Activated CD4-positive, alpha-beta T cell treated with anti-CD3 and anti-CD28 coated beads, Interleukin-2, amount 50 U/mL, for 48 hours (primary cell): ENCODE data around the gene PRKCQ.
A peak's percentile ranks its signal among the peaks of the same experiment; 100 is the strongest.

Experiments used
- DNase-seq, 2 experiments: peaks; one replicate each; pipeline ENCODE4 v3.0.0-alpha.2; 2020

The PRKCQ gene

GRCh38 chr10:6579904-6580278 is at the start of gene PRKCQ:
Gene PRKCQ (minus strand): TSS chr10:6580276. CDS start chr10:6515135, 65,141 bp downstream.
- peak; percentile 49 to 55 for DNase-seq

GRCh38 chr10:6625428-6625827 is 45.4 kb upstream of the PRKCQ start:
- DNase-seq, result no peak

- DNase-seq, result no peak
Observed at GRCh38 chr10:6624392-6624791, 44.3 kb upstream of the PRKCQ start.

- DNase-seq, result no peak
Observed at GRCh38 chr10:6622921-6623320, 42.8 kb upstream of the PRKCQ start.

- DNase-seq, result no peak
Observed at GRCh38 chr10:6621536-6621935, 41.5 kb upstream of the PRKCQ start.

- DNase-seq, result no peak
Observed at GRCh38 chr10:6619660-6620059, 39.6 kb upstream of the PRKCQ start.

GRCh38 chr10:6618340-6618739 is 38.3 kb upstream of the PRKCQ start:
- DNase-seq, result no peak

- DNase-seq, result peak in 1 of 2 experiments; percentile 41
Observed at GRCh38 chr10:6617309-6618076, 37.4 kb upstream of the PRKCQ start.

- DNase-seq, result no peak
Observed at GRCh38 chr10:6615971-6616370, 35.9 kb upstream of the PRKCQ start.

- DNase-seq, result no peak
Observed at GRCh38 chr10:6612371-6612770, 32.3 kb upstream of the PRKCQ start.

- DNase-seq, result no peak
Observed at GRCh38 chr10:6610647-6611046, 30.6 kb upstream of the PRKCQ start.

GRCh38 chr10:6609625-6610024 is 29.5 kb upstream of the PRKCQ start:
- DNase-seq, result no peak

- no peak for DNase-seq
Observed at GRCh38 chr10:6607778-6608177, 27.7 kb upstream of the PRKCQ start.

GRCh38 chr10:6607182-6607581 is 27.1 kb upstream of the PRKCQ start:
- peak in 1 of 2 experiments; percentile 55 for DNase-seq

GRCh38 chr10:6603142-6604125 is 23.4 kb upstream of the PRKCQ start:
- DNase-seq, result no peak

GRCh38 chr10:6602700-6603084 is 22.6 kb upstream of the PRKCQ start:
- DNase-seq, result no peak

GRCh38 chr10:6602026-6602699 is 22.1 kb upstream of the PRKCQ start:
- DNase-seq, result no peak

GRCh38 chr10:6601246-6601805 is 21.2 kb upstream of the PRKCQ start:
- DNase-seq, result no peak

GRCh38 chr10:6600224-6600987 is 20.3 kb upstream of the PRKCQ start:
- DNase-seq, result no peak

- DNase-seq, result no peak
Observed at GRCh38 chr10:6598679-6599078, 18.6 kb upstream of the PRKCQ start.

GRCh38 chr10:6597478-6597877 is 17.4 kb upstream of the PRKCQ start:
- no peak for DNase-seq

GRCh38 chr10:6595499-6595898 is 15.4 kb upstream of the PRKCQ start:
- no peak for DNase-seq
